Measurements from ENCODE around the gene RAI1. TPM values are rescaled to one million over a fixed set of nuclear protein-coding genes. Genes with fewer than 3 reads are reported as not detected.
A peak's percentile ranks its signal among the peaks of the same experiment; 100 is the strongest.

The RAI1 gene
- total RNA-seq, 1 donor, result 9.1 TPM

DNA sequence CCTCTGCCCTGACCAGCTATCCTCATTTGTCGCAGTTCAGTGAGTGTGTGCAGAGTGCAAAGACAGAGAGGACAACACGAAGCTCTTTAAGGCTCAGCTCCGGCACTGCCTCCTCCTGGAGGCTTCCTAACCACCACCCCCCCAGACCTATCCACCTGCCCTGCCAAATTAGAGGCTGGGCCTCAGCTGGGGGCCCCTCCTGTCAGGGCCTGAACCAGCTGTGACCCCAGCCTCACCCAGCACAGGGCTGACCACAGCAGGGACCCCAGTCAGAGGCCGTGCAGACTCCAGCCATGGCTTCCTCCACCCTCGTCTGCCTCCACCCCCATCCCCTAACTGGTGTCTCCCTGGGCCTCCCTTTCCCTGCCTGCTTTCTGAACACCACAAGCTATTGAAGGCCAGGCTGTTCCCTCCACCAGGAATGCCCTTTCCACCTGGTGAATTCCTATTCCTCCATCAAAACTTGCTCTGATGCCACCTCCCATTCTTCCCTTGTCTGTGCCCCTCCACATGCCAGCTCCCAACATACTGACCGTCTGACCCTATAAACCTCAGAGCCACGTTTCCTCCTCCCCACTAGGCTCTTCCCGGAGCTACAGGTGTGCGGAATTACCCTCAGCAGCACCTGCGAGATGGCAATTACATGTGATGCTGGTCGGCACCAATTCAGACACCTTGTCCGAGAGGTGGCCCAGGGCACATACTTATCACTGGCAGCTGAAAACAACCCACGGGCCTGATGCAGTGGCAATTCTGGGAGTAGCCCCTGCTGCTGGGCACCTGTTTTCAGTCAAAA lies 146.8 kb downstream of the RAI1 start:
- TF ChIP-seq, protein P1, sequence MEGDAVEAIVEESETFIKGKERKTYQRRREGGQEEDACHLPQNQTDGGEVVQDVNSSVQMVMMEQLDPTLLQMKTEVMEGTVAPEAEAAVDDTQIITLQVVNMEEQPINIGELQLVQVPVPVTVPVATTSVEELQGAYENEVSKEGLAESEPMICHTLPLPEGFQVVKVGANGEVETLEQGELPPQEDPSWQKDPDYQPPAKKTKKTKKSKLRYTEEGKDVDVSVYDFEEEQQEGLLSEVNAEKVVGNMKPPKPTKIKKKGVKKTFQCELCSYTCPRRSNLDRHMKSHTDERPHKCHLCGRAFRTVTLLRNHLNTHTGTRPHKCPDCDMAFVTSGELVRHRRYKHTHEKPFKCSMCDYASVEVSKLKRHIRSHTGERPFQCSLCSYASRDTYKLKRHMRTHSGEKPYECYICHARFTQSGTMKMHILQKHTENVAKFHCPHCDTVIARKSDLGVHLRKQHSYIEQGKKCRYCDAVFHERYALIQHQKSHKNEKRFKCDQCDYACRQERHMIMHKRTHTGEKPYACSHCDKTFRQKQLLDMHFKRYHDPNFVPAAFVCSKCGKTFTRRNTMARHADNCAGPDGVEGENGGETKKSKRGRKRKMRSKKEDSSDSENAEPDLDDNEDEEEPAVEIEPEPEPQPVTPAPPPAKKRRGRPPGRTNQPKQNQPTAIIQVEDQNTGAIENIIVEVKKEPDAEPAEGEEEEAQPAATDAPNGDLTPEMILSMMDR (IDR thresholded peaks at IDR 0.05; ENCODE audit: insufficient read depth, low read length), result no peak
- no peak overlapping the region for H3K4me3 ChIP-seq (ENCODE audit: low read depth, low read length)
- no peak for DNase-seq (ENCODE audit: low read depth)

- TF ChIP-seq, protein P1 (IDR thresholded peaks at IDR 0.05; ENCODE audit: insufficient read depth, low read length), result no peak
- H3K4me3 ChIP-seq (ENCODE audit: low read depth, low read length), result no peak overlapping the region
- no peak for DNase-seq (ENCODE audit: low read depth)
Observed at GRCh38 chr17:17830269-17830567, 149.0 kb downstream of the RAI1 start.

DNA sequence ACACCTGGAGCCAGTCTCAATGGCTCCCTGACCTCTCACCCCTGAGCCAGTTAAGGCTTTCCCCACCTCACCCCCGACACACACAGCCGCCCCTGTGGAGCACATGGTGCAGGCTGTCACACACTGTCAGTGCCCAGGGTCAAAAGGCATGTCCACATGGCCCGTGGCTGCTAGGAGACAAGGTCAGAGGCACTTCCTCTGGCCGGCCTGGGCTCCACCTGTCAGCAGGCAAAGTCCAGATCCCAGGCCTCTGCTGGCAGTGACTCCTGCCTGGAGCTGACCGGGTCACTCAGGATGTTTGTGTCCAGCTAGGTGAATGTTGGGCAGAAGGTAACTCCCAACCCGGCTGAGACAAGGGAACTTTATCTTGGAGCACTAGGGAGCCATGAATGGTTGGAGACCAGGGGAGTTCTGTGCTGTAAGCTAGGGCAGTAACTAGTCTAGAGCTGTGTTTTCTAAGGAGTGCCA lies 149.5 kb downstream of the RAI1 start:
- DNase-seq (ENCODE audit: low read depth), result no peak
- no peak overlapping the region for H3K4me3 ChIP-seq (ENCODE audit: low read depth, low read length)
- TF ChIP-seq, protein P1 (IDR thresholded peaks at IDR 0.05; ENCODE audit: insufficient read depth, low read length), result no peak

- DNase-seq (ENCODE audit: low read depth), result peak; percentile 58
- H3K4me3 ChIP-seq (ENCODE audit: low read depth, low read length), result no peak overlapping the region
- TF ChIP-seq, protein P1 (IDR thresholded peaks at IDR 0.05; ENCODE audit: insufficient read depth, low read length), result no peak
Observed at GRCh38 chr17:17831208-17832031, 150.2 kb downstream of the RAI1 start.

- H3K4me3 ChIP-seq (ENCODE audit: low read depth, low read length), result no peak overlapping the region
- DNase-seq (ENCODE audit: low read depth), result no peak
- TF ChIP-seq, protein P1 (IDR thresholded peaks at IDR 0.05; ENCODE audit: insufficient read depth, low read length), result no peak
Observed at GRCh38 chr17:17832032-17832363, 150.7 kb downstream of the RAI1 start.

- TF ChIP-seq, protein P1 (IDR thresholded peaks at IDR 0.05; ENCODE audit: insufficient read depth, low read length), result no peak
- no peak overlapping the region for H3K4me3 ChIP-seq (ENCODE audit: low read depth, low read length)
- no peak for DNase-seq (ENCODE audit: low read depth)
Observed at GRCh38 chr17:17833658-17834357, 152.6 kb downstream of the RAI1 start.

Measured in fibroblast of the aortic adventitia (primary cell).